H1 (cell line): ENCODE measurements around the gene EPHA8. TPM values are rescaled to one million over a fixed set of nuclear protein-coding genes. Genes with fewer than 3 reads are reported as not detected.

ENCODE experiments used
- BACH1 ChIP-seq: IDR thresholded peaks from 2 replicates; pipeline ENCODE4 v1.6.1; 2012; ENCODE audit warnings: low read length, improper control_type of control experiment
- CHD1 ChIP-seq: IDR thresholded peaks from 2 replicates; pipeline ENCODE4 v1.6.1; 2012; ENCODE audit warnings: low read depth, low read length, improper control_type of control experiment
- CHD7 ChIP-seq: fragments of 300-600 bp; sonication (generic); IDR thresholded peaks from 2 replicates; pipeline ENCODE4 v1.7.1; 2012; ENCODE audit warnings: low read length, moderate library complexity, mild to moderate bottlenecking, inconsistent platforms; ENCODE audit not compliant: insufficient replicate concordance
- KDM4A ChIP-seq: IDR thresholded peaks from one replicate; pipeline ENCODE4 v1.7.1; 2012; ENCODE audit warnings: low read depth, mild to moderate bottlenecking, moderate library complexity, low read length, inconsistent platforms; ENCODE audit not compliant: severe bottlenecking
- MAX ChIP-seq: IDR thresholded peaks from 2 replicates; pipeline ENCODE4 v1.6.1; 2012; ENCODE audit warnings: inconsistent platforms
- POLR2A ChIP-seq, 2 experiments: IDR thresholded peaks; 1 replicate in 1 of 2; 2 replicates in 1 of 2; pipeline ENCODE4 v1.6.1; 2011; ENCODE audit warnings: low read depth in 2 of 2, low read length in 2 of 2, mild to moderate bottlenecking in 2 of 2; ENCODE audit errors: control extremely low read depth in 1 of 2
- RFX5 ChIP-seq: IDR thresholded peaks from 2 replicates; pipeline ENCODE4 v1.6.1; 2011; ENCODE audit warnings: low read depth, low read length, improper control_type of control experiment, borderline replicate concordance
- RXRA ChIP-seq: IDR thresholded peaks from 2 replicates; pipeline ENCODE4 v1.6.1; 2011; ENCODE audit warnings: low read depth, mild to moderate bottlenecking, low read length, moderate library complexity; ENCODE audit not compliant: insufficient read depth
- SP2 ChIP-seq: IDR thresholded peaks from 2 replicates; pipeline ENCODE4 v1.6.1; 2012; ENCODE audit warnings: mild to moderate bottlenecking, low read length, inconsistent platforms
- SUZ12 ChIP-seq: fragments of 200-600 bp; sonication (generic); IDR thresholded peaks from 2 replicates; pipeline ENCODE4 v1.6.1; 2012; ENCODE audit warnings: mild to moderate bottlenecking, inconsistent platforms, low read length, moderate library complexity, mixed read lengths
- USF2 ChIP-seq: IDR thresholded peaks from 2 replicates; pipeline ENCODE4 v1.6.1; 2011; ENCODE audit warnings: low read length, improper control_type of control experiment
- polyA plus RNA-seq, 7 experiments: library from polyadenylated mRNA; depleted of rRNA in 3 of 7; stranded (reverse) in 5 of 7; unstranded in 2 of 7; fragments of >200 nt in 5 of 7; fragments of 200-250 nt in 2 of 7; gene quantifications; 1 replicate in 5 of 7; 2 replicates in 1 of 7; 4 replicates in 1 of 7; pipeline versions ENCODE4 v1.2.1 to v1.2.3, GENCODE V29; 2011 to 2013; ENCODE audit warnings: missing spikeins in 2 of 7, mixed read lengths in 2 of 7
- total RNA-seq: library from RNA; stranded (reverse); fragmentation: NEBNext Ultra II Directional; extraction: Animal tissue kit (Norgen Biotek cat#: 25700); gene quantifications from 2 replicates; pipeline ENCODE4 v1.2.1, GENCODE V29; 2021

The EPHA8 gene
- total and polyA plus RNA-seq, 2 of the 8 experiments (the other 6 are each of a cell fraction or from before 2014, with no cell fraction given) = 4.0 to 8.4 TPM

GRCh38 chr1:22540337-22540736 is 23.0 kb upstream of the EPHA8 start (continued):
- TF ChIP-seq CHD7 (no peak), BACH1 (no peak), CHD1 (no peak), RXRA (no peak), POLR2A (IDR thresholded peaks at IDR 0.05; ENCODE audit: control extremely low read depth in 1 of 2, low read depth in 2 of 2, low read length in 2 of 2) (no peak), KDM4A (no peak), SP2 (no peak), RFX5 (no peak), SUZ12 (no peak), MAX (no peak), USF2 (no peak)
